ENCODE measurements around the gene PFDN5.
"Not testable (repeated sequence)": the region's sequence is repeated elsewhere in the genome, so short reads cannot be mapped to it uniquely, and the experiment has no call there.

Gene PFDN5

DNA sequence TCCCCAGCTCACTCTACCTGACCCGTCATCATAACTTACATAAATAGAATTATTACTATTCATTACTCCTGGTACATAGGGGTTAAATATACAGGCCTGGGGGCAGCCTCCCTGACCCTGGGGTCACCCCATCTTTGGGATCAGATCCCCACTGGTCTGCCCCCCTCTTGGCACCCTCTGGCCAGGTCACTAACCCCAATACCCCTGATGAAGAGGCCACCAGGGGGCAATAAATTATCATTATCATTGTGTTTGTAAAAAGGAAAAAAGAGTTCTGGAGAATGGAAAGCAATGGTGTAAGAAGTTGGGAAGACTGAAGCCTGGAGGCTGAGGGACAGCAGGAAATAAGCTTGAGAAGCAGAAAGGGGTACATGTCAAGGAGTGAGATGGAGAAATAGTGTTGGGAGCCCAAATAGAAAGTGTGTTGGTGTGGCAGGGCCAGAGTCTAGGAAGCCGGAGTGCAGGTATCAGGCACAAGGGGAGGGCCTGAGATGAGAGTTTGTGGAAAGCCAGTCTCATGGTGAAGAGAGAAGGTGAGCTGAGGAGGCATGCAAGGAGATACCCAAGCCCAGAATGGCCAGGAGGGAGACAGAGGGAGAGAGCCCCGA is 32.2 kb downstream of the PFDN5 start:
- DNase-seq (ENCODE audit: low spot score): no peak

GRCh38 chr12:53328043-53328435 is 32.7 kb downstream of the PFDN5 start:
- no peak for DNase-seq (ENCODE audit: low spot score)

DNA sequence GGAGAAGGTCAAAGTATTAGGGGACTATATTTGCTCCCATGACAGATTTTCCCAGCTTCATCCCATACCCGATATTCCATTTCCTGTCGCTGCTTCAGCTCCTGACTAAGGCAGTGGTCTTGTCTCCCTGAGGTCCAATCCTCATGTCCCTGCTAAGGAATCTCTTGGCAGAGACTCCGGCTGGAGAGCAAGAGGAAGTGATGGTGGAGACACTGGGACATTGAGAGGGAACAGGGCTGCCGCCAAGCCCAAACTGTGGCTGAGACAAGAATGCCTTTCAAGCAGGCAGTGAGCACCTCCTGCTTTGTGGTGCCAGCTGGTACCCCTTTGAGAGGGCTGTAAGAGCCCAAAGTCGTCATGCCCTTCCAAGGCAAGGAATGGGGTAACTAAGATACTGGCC is 35.3 kb downstream of the PFDN5 start:
- no peak for DNase-seq (ENCODE audit: low spot score)

- DNase-seq (ENCODE audit: low spot score): not testable (repeated sequence)
These were observed 37.0 kb downstream of the PFDN5 start for GRCh38 chr12:53332339-53332738.

GRCh38 chr12:53332744-53333143 is 37.4 kb downstream of the PFDN5 start:
- DNase-seq (ENCODE audit: low spot score): no peak

DNA sequence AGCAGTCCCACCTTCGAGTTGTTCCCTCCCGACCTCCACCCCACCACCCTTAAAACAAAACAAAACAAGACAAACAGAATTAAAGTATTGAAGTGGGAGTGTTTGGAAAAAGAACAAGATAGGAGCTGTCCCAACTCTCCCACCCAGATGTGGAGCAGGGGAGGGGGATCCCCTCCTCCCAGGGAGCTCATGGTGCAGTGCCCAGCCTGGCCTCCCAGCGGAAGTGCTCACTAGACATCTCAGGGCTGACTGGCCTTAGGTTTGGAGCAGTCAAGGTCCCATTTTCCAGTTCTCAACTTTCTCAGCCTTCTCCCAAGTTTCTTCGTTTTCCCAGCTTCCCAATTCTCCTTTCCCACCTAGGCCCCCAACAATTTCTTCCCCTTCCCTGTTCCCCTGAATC is 37.9 kb downstream of the PFDN5 start:
- no peak for DNase-seq (ENCODE audit: low spot score)

DNA sequence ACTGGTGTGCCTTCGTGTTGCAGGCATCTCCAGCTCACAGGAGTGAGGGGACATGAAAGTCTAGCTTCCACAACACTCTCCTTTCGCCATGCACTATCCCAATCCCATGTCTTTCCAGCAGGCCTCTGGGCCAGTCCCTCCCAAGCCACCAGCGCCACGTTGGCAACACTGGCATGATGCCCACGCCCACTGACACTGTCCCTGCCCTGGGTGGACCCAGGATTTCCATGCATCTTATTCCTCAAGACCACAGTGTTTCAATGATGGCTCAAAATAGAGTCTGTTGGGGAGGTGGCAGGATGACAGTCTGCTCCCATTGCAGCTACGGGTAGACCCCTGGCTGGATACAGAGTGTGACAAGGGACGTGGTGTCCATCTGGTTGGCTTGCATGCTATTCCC is 38.5 kb downstream of the PFDN5 start:
- no peak for DNase-seq (ENCODE audit: low spot score)

- no peak for DNase-seq (ENCODE audit: low spot score)
These were observed 39.5 kb downstream of the PFDN5 start for GRCh38 chr12:53334822-53335221.

DNA sequence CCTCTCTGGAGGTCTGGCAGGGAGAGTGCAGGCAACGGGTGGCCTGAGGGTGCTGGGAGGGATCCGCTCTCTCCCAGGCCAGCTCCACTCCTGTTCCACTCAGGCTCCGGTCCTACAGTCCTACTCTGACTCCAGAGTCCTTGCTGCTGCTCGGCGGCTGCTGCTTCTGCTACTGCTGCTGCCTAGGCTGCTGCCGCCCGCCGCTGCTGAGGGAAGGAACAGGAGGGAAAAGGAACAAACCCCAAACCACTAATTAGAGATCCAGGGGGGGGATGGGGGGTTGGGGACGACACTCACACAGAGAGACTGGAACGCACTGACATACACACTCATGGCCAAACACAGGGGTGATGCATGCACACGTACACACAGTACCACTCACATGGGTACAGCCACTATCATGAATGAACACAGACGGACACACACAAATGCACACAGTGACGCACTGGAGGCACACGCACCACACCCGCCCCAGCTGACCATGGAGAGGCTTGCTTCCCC is 40.9 kb downstream of the PFDN5 start, which contains the start of gene SP7:
SP7 (minus strand) TSS at position 174 of the 501 bp plus-strand sequence. CDS start 708 bp downstream, outside the sequence.
- DNase-seq (ENCODE audit: low spot score): no peak

DNA sequence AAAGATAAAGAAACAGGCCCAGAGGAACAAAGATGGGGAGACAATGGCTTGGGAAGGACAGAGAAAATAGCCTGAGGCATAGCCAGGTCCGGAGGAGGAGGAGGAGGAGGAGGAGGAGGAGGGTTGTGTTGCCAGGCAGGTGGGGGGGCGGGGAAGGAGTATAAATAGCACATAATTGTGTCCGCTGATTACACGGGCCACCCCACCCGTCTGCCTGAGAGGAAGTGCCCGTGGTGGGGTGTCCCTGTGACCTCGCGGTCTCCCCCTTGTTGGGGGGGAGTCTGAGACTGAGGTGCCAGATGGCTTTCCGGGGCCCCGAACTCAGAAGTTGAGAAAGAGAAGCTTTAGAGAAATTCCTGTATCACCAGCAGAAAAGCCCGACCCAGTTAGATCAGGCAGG is 42.7 kb downstream of the PFDN5 start:
- no peak for DNase-seq (ENCODE audit: low spot score)

GRCh38 chr12:53338916-53339315 is 43.6 kb downstream of the PFDN5 start:
- DNase-seq (ENCODE audit: low spot score): no peak

DNA sequence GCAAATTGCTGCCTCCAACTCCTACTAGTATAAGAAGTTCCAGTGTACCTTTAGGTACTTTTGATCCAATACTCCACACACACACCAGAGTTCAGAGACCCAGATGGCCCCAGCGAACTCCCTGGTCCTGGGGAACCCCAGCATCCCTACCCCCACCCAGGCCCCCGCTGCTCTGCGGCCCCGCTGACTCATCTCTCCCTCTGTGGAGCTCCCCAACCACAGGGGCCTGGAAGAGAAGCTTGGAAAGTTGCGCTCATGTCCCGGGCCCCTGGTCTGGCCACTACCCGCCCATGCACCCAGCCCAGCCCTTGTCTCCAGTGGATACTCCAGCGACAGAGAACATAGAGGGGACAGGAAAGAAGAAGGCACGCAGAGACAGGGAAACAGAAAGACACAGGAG is 45.1 kb downstream of the PFDN5 start:
- no peak for DNase-seq (ENCODE audit: low spot score)

DNA sequence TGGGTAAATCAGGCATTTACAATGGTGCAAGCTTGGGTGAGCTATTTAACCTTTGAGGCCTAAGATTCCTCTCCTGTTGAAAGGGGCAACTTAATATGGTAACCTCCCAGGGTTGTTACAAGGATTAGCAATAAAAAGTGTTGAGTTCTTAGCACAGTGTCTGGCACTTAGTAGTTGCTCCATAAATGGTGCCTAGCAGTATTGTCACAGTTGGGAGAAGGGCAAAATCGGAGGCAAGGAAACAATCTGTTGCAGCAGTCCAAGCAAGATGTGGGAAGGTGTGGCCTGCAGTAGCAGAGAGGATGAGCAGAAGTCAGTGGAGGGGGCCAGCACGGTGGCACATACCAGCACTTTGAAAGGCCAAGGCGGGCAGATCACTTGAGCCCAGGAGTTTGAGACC is 48.1 kb downstream of the PFDN5 start:
- no peak for DNase-seq (ENCODE audit: low spot score)

GRCh38 chr12:53343969-53344368 is 48.6 kb downstream of the PFDN5 start:
- DNase-seq (ENCODE audit: low spot score): no peak

GRCh38 chr12:53344487-53344823 is 49.1 kb downstream of the PFDN5 start:
- DNase-seq (ENCODE audit: low spot score): no peak

GRCh38 chr12:53344824-53345485 is 49.6 kb downstream of the PFDN5 start:
- peak; percentile 83 for DNase-seq (ENCODE audit: low spot score)

DNA sequence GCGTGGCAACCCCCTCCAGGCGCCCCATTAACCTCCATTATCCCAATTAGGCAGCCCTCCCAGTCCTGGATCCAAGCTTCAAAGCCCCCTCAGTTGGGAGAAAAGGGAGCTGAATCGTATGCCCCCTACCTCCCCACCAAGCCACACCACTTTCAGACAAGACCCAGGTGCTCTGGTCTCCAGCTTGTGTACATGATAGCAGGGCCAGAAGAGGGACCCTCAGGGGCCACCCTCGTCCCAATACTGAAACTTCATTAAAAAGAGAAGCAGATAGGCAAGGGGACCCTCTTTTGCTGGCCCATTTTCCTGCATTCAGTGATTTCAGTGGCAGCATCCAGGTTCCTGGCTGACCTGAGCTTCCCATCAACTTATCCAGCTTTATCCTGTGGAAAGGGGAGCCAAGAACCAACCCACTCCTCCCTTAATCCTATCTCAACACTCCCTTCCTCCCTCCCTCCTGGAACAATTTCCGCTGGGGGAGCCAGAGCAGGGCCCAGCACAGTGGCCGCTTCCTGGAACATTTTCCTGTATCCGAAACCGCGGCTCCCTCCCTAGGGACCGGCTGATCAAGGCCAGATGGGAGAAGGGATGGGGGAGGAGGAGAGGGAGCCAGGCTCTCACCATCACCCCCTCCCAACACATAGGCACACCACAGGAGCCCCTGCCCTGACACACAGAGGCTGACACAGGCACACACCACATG is 50.3 kb downstream of the PFDN5 start:
- no peak for DNase-seq (ENCODE audit: low spot score)

DNA sequence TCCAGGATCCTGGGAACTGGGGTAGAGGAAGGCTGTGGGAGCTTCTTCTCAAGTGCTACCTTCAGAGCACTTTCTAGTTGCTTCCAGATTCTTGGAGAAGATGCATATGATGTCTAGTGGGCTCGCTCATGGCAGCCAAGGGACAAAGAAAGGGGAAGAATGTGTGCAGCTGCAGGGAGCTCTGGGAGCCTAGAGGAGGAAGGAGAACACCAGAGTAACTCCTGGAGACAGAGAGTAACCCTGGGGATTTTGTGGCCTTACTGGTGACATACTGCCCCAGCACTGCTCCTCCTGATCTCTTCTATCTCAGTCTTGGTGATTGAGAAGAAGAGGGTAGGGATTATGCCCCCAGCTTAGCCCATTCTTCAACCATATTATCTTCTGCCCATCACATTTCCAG is 51.1 kb downstream of the PFDN5 start:
- no peak for DNase-seq (ENCODE audit: low spot score)

DNA sequence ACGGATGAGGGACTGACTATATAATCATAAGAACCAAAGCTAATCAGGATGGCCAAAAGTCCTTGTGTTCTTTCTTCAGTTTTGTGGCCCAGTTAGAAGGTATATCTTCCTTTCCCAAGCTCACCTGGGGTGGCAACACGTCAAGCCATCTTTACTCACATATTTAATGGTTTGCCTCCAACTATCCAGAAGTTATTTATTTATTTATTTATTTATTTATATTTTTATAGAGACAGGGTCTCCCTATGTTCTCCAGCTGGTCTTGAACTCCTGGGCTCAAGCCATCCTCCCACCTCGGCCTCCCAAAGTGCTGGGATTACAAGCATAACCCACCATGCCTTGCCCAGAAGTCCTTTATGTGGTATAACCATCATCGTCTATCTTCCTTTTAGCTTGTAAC is 52.6 kb downstream of the PFDN5 start:
- no peak for DNase-seq (ENCODE audit: low spot score)

Data from putamen (tissue), 1 donor.